HCT116 (cell line): ENCODE data around the gene FAM163B.

Source experiments
- EZH2phosphoT487 ChIP-seq: fragments of 200-600 bp; IDR thresholded peaks from 2 replicates; pipeline ENCODE4 v1.6.1; 2018; ENCODE audit warnings: antibody characterized with exemption, borderline replicate concordance
- POLR2A ChIP-seq: IDR thresholded peaks from 2 replicates; pipeline ENCODE4 v1.7.0; 2011; ENCODE audit warnings: borderline replicate concordance; ENCODE audit not compliant: insufficient read depth, insufficient read length; ENCODE audit errors: extremely low read depth
- POLR2AphosphoS5 ChIP-seq: IDR thresholded peaks from 2 replicates; pipeline ENCODE4 v1.6.1; 2011; ENCODE audit warnings: mild to moderate bottlenecking, low read depth, low read length, moderate library complexity
- RAD21 ChIP-seq: IDR thresholded peaks from 2 replicates; pipeline ENCODE4 v1.6.1; 2012; ENCODE audit warnings: low read depth, mild to moderate bottlenecking
- SP1 ChIP-seq: IDR thresholded peaks from 2 replicates; pipeline ENCODE4 v1.6.1; 2012; ENCODE audit warnings: low read depth
- SRF ChIP-seq: IDR thresholded peaks from 2 replicates; pipeline ENCODE4 v1.6.1; 2012; ENCODE audit warnings: low read depth
- YY1 ChIP-seq: IDR thresholded peaks from 2 replicates; pipeline ENCODE4 v1.6.1; 2011; ENCODE audit warnings: low read length, low read depth, moderate library complexity, mild to moderate bottlenecking; ENCODE audit not compliant: insufficient replicate concordance; ENCODE audit errors: extremely low read depth
- TF ChIP-seq, protein P1 (sequence below), 3 experiments: fragments of 200-600 bp in 1 of 3; sonication (generic) in 1 of 3; IDR thresholded peaks in 2 of 3; conservative IDR thresholded peaks in 1 of 3; 2 replicates each; pipeline ENCODE4 v1.5.1; 2012 to 2017; ENCODE audit warnings: low read depth in 2 of 3, low read length in 2 of 3, antibody characterized with exemption in 1 of 3, borderline replicate concordance in 1 of 3, control low read depth in 1 of 3, mild to moderate bottlenecking in 1 of 3, mixed read lengths in 1 of 3, mixed run types in 1 of 3, moderate library complexity in 1 of 3; ENCODE audit not compliant: insufficient read depth in 1 of 3
- TF ChIP-seq, protein P2 (sequence below): IDR thresholded peaks from 2 replicates; pipeline ENCODE4 v1.6.1; 2012
- TF ChIP-seq, protein P3 (sequence below): IDR thresholded peaks from 2 replicates; pipeline ENCODE4 v1.6.1; 2012; ENCODE audit warnings: low read depth

DNA sequence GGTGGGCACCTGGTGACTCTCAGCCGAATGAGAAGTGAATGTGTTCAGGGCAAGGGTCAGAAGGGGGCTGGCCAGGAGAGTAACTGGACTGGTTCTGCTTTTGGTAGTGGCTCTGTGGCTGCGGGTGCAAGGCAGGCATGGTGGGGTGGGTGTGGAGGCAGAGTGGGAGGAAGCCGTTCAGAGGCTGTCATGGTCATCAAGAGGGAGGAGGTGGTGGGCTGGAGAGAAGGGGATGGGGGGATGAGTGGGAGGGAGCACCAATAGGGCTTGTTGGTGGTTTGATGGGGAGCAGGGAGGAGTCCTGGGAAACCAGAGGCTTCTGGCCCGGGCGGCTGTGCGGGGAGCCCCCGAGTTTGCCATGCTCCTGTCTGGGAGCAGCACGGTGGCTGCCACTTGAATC lies 13.3 kb downstream of the FAM163B start:
- TF ChIP-seq EZH2phosphoT487 (no peak), SP1 (no peak), POLR2A (no peak), POLR2AphosphoS5 (no peak), RAD21 (no peak), YY1 (no peak), SRF (no peak)
- TF ChIP-seq, protein P1, sequence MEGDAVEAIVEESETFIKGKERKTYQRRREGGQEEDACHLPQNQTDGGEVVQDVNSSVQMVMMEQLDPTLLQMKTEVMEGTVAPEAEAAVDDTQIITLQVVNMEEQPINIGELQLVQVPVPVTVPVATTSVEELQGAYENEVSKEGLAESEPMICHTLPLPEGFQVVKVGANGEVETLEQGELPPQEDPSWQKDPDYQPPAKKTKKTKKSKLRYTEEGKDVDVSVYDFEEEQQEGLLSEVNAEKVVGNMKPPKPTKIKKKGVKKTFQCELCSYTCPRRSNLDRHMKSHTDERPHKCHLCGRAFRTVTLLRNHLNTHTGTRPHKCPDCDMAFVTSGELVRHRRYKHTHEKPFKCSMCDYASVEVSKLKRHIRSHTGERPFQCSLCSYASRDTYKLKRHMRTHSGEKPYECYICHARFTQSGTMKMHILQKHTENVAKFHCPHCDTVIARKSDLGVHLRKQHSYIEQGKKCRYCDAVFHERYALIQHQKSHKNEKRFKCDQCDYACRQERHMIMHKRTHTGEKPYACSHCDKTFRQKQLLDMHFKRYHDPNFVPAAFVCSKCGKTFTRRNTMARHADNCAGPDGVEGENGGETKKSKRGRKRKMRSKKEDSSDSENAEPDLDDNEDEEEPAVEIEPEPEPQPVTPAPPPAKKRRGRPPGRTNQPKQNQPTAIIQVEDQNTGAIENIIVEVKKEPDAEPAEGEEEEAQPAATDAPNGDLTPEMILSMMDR (IDR thresholded peaks at IDR 0.05 in 2 of 3, conservative IDR thresholded peaks at IDR 0.05 in 1 of 3; ENCODE audit: borderline replicate concordance in 1 of 3, insufficient read depth in 1 of 3, low read depth in 2 of 3, low read length in 2 of 3), result no peak
- TF ChIP-seq, protein P2, sequence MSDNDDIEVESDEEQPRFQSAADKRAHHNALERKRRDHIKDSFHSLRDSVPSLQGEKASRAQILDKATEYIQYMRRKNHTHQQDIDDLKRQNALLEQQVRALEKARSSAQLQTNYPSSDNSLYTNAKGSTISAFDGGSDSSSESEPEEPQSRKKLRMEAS, result no peak
- TF ChIP-seq, protein P3, sequence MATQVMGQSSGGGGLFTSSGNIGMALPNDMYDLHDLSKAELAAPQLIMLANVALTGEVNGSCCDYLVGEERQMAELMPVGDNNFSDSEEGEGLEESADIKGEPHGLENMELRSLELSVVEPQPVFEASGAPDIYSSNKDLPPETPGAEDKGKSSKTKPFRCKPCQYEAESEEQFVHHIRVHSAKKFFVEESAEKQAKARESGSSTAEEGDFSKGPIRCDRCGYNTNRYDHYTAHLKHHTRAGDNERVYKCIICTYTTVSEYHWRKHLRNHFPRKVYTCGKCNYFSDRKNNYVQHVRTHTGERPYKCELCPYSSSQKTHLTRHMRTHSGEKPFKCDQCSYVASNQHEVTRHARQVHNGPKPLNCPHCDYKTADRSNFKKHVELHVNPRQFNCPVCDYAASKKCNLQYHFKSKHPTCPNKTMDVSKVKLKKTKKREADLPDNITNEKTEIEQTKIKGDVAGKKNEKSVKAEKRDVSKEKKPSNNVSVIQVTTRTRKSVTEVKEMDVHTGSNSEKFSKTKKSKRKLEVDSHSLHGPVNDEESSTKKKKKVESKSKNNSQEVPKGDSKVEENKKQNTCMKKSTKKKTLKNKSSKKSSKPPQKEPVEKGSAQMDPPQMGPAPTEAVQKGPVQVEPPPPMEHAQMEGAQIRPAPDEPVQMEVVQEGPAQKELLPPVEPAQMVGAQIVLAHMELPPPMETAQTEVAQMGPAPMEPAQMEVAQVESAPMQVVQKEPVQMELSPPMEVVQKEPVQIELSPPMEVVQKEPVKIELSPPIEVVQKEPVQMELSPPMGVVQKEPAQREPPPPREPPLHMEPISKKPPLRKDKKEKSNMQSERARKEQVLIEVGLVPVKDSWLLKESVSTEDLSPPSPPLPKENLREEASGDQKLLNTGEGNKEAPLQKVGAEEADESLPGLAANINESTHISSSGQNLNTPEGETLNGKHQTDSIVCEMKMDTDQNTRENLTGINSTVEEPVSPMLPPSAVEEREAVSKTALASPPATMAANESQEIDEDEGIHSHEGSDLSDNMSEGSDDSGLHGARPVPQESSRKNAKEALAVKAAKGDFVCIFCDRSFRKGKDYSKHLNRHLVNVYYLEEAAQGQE, result no peak
